SK-N-SH treated with all-trans-retinoic acid at 6 μM for 48 hours (cell line): Measurements from ENCODE around the gene CLEC17A.

Experiments
- ARNTL ChIP-seq: fragments of 450-650 bp; formaldehyde crosslinking; IDR thresholded peaks from 2 replicates; pipeline ENCODE4 v1.5.0; 2020; ENCODE audit warnings: low read depth, mild to moderate bottlenecking, moderate library complexity, borderline replicate concordance
- BACH2 ChIP-seq: fragments of 250-450 bp; sonication (Bioruptor Pico); IDR thresholded peaks from 2 replicates; pipeline ENCODE4 v1.9.0; 2021; ENCODE audit warnings: mild to moderate bottlenecking, borderline replicate concordance
- ESRRG ChIP-seq: fragments of 250-450 bp; sonication (Bioruptor Pico); IDR thresholded peaks from 2 replicates; pipeline ENCODE4 v1.6.1; 2021; ENCODE audit warnings: mild to moderate bottlenecking
- GLIS3 ChIP-seq: fragments of 250-450 bp; sonication (Bioruptor Pico); IDR thresholded peaks from 2 replicates; pipeline ENCODE4 v1.5.0; 2020; ENCODE audit warnings: mild to moderate bottlenecking, moderate library complexity
- ISL1 ChIP-seq: fragments of 250-450 bp; sonication (Bioruptor Pico); IDR thresholded peaks from 2 replicates; pipeline ENCODE4 v2.1.2; 2022; ENCODE audit warnings: mild to moderate bottlenecking, moderate library complexity
- PATZ1 ChIP-seq: fragments of 250-450 bp; sonication (Bioruptor Pico); IDR thresholded peaks from 2 replicates; pipeline ENCODE4 v1.8.0; 2020; ENCODE audit warnings: mild to moderate bottlenecking, moderate library complexity, borderline replicate concordance
- PPARA ChIP-seq: fragments of 250-450 bp; sonication (Bioruptor Pico); IDR thresholded peaks from 2 replicates; pipeline ENCODE4 v1.5.0; 2020; ENCODE audit warnings: mild to moderate bottlenecking, borderline replicate concordance
- RARB ChIP-seq: fragments of 250-450 bp; sonication (Bioruptor Pico); IDR thresholded peaks from 2 replicates; pipeline ENCODE4 v1.8.0; 2021; ENCODE audit warnings: mild to moderate bottlenecking, moderate library complexity
- ZC3H10 ChIP-seq: fragments of 250-450 bp; sonication (Bioruptor Pico); IDR thresholded peaks from 2 replicates; pipeline ENCODE4 v1.5.1; 2021; ENCODE audit warnings: mild to moderate bottlenecking, moderate library complexity
- ZFP3 ChIP-seq: fragments of 250-450 bp; sonication (Bioruptor Pico); IDR thresholded peaks from 2 replicates; pipeline ENCODE4 v1.5.0; 2020; ENCODE audit warnings: mild to moderate bottlenecking, moderate library complexity
- ZNF70 ChIP-seq: fragments of 450-650 bp; formaldehyde crosslinking; IDR thresholded peaks from 2 replicates; pipeline ENCODE4 v1.5.0; 2020; ENCODE audit warnings: mild to moderate bottlenecking, moderate library complexity
- ZNF8 ChIP-seq: fragments of 450-650 bp; formaldehyde crosslinking; IDR thresholded peaks from 2 replicates; pipeline ENCODE4 v1.5.0; 2020; ENCODE audit warnings: mild to moderate bottlenecking, moderate library complexity

- TF ChIP-seq BACH2 (no peak), ESRRG (CRISPR knock-in tag) (no peak), RARB (no peak), GLIS3 (no peak), PPARA (CRISPR knock-in tag) (no peak), ZNF8 (CRISPR knock-in tag) (no peak), ARNTL (CRISPR knock-in tag) (no peak), ZNF70 (CRISPR knock-in tag) (no peak), PATZ1 (CRISPR knock-in tag) (no peak), ZC3H10 (CRISPR knock-in tag) (no peak), ISL1 (CRISPR knock-in tag) (no peak), ZFP3 (CRISPR knock-in tag) (no peak)
Measured at GRCh38 chr19:14540741-14541525, 42.0 kb upstream of the CLEC17A start.
